ENCODE data around the gene ME1.

DNA sequence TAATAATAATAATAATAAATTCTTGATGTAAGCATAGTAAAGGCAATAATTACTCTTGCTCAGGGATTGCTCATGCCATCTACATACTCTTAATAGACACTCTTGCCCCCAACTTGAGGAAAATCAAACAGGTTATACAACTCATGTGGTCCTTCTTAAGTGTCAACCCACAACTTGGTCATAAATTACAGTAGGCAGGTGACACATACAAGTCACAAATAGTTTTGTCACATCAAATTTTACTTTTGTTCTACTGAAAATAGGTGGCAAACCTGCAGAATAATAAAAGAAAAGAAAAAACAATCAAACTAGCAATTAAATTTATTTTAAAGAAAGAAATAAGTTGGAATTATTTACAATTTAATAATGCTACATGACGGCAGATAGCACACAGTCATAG is 1.6 kb downstream of the ME1 start:
- TF ChIP-seq POLR2A (IDR thresholded peaks at IDR 0.05) (no peak), EP300 (IDR thresholded peaks at IDR 0.05) (no peak)

Data from sigmoid colon (tissue), 4 donors.